Embryonic facial prominence (tissue), 1 donor: Measurements from ENCODE around the gene SBNO1.
A peak's percentile ranks its signal among the peaks of the same experiment; 100 is the strongest.
"Not testable (repeated sequence)": the region's sequence is repeated elsewhere in the genome, so short reads cannot be mapped to it uniquely, and the experiment has no call there.

Experiments
- DNase-seq: peaks from one replicate; pipeline ENCODE4 v3.0.0-alpha.2; 2016; ENCODE audit errors: extremely low spot score

Gene SBNO1

GRCh38 chr12:123364532-123365024 lies at the start of gene SBNO1:
SBNO1 (minus strand) TSS chr12:123364847; CDS start chr12:123350441, 14,406 bp downstream.
- DNase-seq = peak; percentile 87

- no peak for DNase-seq
Measured at GRCh38 chr12:123410041-123410412, 45.4 kb upstream of the SBNO1 start.

- DNase-seq = not testable (repeated sequence)
Measured at GRCh38 chr12:123409284-123410040, 44.8 kb upstream of the SBNO1 start.

GRCh38 chr12:123408619-123409018 lies 44.0 kb upstream of the SBNO1 start:
- DNase-seq = not testable (repeated sequence)

- not testable (repeated sequence) for DNase-seq
Measured at GRCh38 chr12:123407934-123408333, 43.3 kb upstream of the SBNO1 start.

GRCh38 chr12:123407269-123407668 lies 42.6 kb upstream of the SBNO1 start:
- DNase-seq = not testable (repeated sequence)

- DNase-seq = no peak
Measured at GRCh38 chr12:123404581-123404980, 39.9 kb upstream of the SBNO1 start.

GRCh38 chr12:123401753-123402683 lies 37.4 kb upstream of the SBNO1 start:
- DNase-seq = no peak

GRCh38 chr12:123399255-123399617 lies 34.6 kb upstream of the SBNO1 start:
- DNase-seq = no peak

GRCh38 chr12:123398550-123399254 lies 34.1 kb upstream of the SBNO1 start:
- no peak for DNase-seq

- DNase-seq = no peak
Measured at GRCh38 chr12:123398177-123398549, 33.5 kb upstream of the SBNO1 start.

GRCh38 chr12:123397400-123397799 lies 32.8 kb upstream of the SBNO1 start:
- DNase-seq = no peak

- DNase-seq = no peak
Measured at GRCh38 chr12:123396954-123397353, 32.3 kb upstream of the SBNO1 start.

- no peak for DNase-seq
Measured at GRCh38 chr12:123396543-123396942, 31.9 kb upstream of the SBNO1 start.

- DNase-seq = no peak
Measured at GRCh38 chr12:123395236-123395635, 30.6 kb upstream of the SBNO1 start.

GRCh38 chr12:123393747-123394146 lies 29.1 kb upstream of the SBNO1 start:
- DNase-seq = no peak

GRCh38 chr12:123391546-123392343 lies 27.1 kb upstream of the SBNO1 start:
- no peak for DNase-seq

- no peak for DNase-seq
Measured at GRCh38 chr12:123390498-123391426, 26.1 kb upstream of the SBNO1 start.

- no peak for DNase-seq
Measured at GRCh38 chr12:123389560-123390351, 25.1 kb upstream of the SBNO1 start.
